Brain microvascular endothelial cell (primary cell): ENCODE measurements around the gene DAGLB.

Experiments
- DNase-seq: peaks from one replicate; pipeline ENCODE4 v3.0.0-alpha.2; 2020
- H3K27ac ChIP-seq: fragments of 250-450 bp; sonication (Bioruptor Pico); 2 replicates; pipeline ENCODE4 v1.5.1; 2020; ENCODE audit warnings: mild to moderate bottlenecking, moderate library complexity
- H3K27me3 ChIP-seq: fragments of 250-450 bp; sonication (Bioruptor Pico); replicated peaks from 2 replicates; pipeline ENCODE4 v1.5.1; 2020; ENCODE audit warnings: mild to moderate bottlenecking
- H3K36me3 ChIP-seq: fragments of 250-450 bp; sonication (Bioruptor Pico); replicated peaks from 2 replicates; pipeline ENCODE4 v1.5.1; 2020; ENCODE audit warnings: mild to moderate bottlenecking
- H3K4me3 ChIP-seq: 2 replicates; pipeline ENCODE4 v1.5.1; 2011; ENCODE audit warnings: low read depth, mild to moderate bottlenecking, control low read depth, low read length, moderate library complexity
- in situ Hi-C: cut with HindIII; loops from 2 replicates; pipeline ENCODE4 v1.10.0; 2017; ENCODE audit warnings: low sequenced_read_pairs, low pct_ligation_motif_present
- TF ChIP-seq, protein P1 (sequence below): IDR thresholded peaks from 2 replicates; pipeline ENCODE4 v1.5.1; 2011; ENCODE audit warnings: low read depth, mild to moderate bottlenecking, moderate library complexity, low read length, control low read depth, inconsistent platforms; ENCODE audit errors: missing control alignments

Gene DAGLB

DNA sequence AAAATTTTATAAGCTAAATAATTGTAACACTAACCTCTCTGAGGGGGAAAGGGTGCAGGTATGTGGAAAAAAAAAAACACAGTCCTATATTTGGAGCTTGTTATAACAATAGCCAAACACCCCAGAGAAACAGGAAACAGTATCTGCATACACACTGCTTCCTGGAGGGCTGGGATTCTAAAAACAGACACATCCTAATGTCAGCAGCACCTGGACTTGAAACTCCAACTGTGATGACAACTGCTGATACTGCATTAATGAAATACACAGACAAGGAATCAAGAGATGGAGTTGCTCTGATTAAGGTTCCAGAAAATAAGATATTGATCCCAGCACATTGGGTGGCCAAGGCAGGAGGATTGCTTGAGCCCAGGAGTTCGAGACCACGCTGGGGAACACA is 9.3 kb downstream of the DAGLB start:
- no peak overlapping the region for H3K4me3 ChIP-seq
- H3K36me3 ChIP-seq: peaks cover 18% of the 10 kb centered on the region
- H3K27me3 ChIP-seq: no peaks in the 10 kb centered on the region
- in situ Hi-C loops: no loop called here
- no peak overlapping the region for H3K27ac ChIP-seq
- DNase-seq: no peak
- TF ChIP-seq, protein P1, sequence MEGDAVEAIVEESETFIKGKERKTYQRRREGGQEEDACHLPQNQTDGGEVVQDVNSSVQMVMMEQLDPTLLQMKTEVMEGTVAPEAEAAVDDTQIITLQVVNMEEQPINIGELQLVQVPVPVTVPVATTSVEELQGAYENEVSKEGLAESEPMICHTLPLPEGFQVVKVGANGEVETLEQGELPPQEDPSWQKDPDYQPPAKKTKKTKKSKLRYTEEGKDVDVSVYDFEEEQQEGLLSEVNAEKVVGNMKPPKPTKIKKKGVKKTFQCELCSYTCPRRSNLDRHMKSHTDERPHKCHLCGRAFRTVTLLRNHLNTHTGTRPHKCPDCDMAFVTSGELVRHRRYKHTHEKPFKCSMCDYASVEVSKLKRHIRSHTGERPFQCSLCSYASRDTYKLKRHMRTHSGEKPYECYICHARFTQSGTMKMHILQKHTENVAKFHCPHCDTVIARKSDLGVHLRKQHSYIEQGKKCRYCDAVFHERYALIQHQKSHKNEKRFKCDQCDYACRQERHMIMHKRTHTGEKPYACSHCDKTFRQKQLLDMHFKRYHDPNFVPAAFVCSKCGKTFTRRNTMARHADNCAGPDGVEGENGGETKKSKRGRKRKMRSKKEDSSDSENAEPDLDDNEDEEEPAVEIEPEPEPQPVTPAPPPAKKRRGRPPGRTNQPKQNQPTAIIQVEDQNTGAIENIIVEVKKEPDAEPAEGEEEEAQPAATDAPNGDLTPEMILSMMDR: no peak

DNA sequence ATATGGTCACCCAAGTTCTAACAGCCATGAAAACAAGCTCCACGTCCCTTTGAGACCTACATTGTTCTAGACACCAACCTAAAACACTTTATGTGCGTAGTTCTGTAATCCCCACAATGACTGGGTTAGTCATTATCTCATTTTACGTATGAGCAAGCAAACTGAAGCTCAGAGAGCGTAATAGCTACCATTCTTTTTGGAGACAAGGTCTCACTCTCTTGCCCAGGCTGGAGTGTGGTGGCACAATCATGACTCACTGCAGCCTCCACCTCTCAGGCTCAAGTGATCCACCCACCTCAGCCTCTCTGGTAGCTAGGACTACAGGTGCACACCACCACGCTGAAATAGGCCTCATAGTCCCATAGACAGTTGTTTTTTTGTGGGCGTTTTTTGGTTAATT is 10.5 kb downstream of the DAGLB start:
- H3K27ac ChIP-seq: no peak overlapping the region
- in situ Hi-C loops: no loop called here
- no peak overlapping the region for H3K4me3 ChIP-seq
- H3K36me3 ChIP-seq: peaks cover 20% of the 10 kb centered on the region
- TF ChIP-seq, protein P1: no peak
- H3K27me3 ChIP-seq: no peaks in the 10 kb centered on the region
- DNase-seq: no peak

DNA sequence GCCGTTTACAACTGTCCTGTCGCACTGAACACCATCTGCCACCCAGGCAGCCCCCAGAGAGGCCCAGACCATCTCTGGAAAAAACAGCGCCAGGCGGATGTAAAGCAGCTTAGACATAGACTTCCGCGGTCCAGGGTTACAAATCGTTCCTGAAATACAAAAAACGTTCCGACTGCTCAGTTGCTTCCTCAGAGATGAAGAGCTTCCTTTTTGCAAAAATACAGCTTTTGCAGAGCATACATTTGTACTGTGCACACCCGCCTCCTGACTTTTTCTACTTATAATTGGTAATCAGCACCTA is 11.4 kb downstream of the DAGLB start:
- Histone ChIP-seq H3K27ac (no peak overlapping the region), H3K27me3 (no peaks in the 10 kb centered on the region), H3K36me3 (peaks cover 20% of the 10 kb centered on the region), H3K4me3 (no peak overlapping the region)
- TF ChIP-seq, protein P1: no peak
- no peak for DNase-seq
- in situ Hi-C loops: no loop called here

DNA sequence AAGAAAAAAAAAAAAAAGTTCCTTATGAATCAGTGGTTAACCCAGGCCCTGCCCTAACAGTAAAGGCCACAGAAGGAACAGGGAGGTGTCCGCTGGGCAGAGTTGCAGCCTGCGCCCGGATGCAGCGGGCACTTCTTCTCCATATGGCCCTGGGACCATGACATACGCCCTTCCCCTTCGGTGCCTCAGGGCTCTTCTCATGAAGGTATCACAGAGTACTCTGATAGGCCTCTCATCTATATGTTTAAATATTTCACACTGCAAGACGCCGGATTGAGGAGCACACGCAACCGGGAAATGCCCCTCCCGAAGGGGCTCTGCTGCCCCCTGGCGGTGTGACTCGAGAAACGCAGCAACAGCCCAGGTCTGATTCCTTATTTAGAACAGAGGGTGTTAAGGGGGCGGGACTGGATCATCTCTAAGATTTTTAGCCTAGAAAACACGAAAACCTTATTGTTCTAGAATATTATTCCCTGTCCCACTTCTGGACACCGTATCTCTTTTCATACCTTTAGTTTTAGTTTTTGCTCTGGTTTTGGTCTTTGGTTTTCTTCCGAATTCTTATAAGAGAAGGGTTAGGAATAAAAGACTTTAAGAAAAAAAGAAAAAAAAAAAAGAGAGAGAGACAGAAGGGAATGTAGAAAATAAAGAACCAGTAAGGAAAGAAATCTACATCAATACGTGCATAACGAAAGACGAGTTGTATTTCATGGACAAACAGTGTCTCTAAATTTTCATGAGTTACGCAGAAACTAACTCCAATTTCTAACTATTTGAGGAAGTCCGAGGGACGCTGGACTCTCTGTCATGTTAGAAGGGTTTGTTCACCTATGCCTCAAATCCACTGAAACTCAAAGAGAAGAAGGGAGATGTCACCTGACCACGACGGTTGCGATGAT is 12.0 kb downstream of the DAGLB start:
- TF ChIP-seq, protein P1: peak; percentile 96
- no peak overlapping the region for H3K27ac ChIP-seq
- H3K4me3 ChIP-seq: no peak overlapping the region

DNA sequence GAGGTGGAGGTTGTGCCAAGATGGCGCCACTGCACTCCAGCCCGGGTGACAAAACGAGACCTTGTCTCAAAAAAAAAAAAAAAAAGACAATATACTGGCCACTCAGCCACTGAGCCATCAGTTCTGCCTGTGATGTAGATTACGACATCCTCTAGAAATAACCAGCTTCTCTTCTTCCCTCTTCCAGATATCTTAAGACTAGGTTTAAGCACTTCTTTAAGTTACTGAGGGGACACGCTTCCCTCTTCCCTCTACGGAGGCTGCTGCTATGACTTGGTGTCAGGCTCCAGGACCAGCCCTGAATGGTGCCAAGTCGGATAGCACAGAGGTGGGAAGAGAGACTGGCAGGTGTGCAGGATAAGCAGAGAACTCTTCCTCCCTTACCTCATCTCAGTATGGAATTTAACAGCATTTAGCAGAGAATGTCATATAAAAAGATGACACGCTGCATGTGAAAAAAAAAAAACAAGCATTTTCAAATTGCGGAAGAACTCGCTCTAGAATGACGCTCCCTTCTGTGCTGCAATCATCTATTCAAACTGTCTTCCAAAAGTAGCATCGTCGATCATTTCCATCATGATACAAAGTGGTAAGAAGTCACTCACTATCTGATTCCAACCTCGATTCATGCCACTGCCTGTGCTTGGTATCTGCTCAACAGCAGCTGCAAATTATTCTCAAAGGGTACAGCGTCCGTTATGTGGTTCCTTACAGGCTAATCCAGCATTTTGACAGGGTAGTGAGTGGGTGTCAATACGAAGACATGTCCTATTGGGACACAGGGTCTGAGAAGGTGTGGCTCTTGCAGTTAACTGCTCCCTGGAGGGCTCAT is 13.8 kb downstream of the DAGLB start:
- Histone ChIP-seq H3K36me3 (peaks cover 29% of the 10 kb centered on the region), H3K4me3 (no peak overlapping the region), H3K27me3 (no peaks in the 10 kb centered on the region), H3K27ac (no peak overlapping the region)
- TF ChIP-seq, protein P1: no peak
- in situ Hi-C loops: no loop called here
- no peak for DNase-seq

More for the DNA sequence above, 12.0 kb downstream of the DAGLB start:
- DNase-seq: peak; percentile 66
- in situ Hi-C loops: no loop called here
- Histone ChIP-seq H3K27me3 (no peaks in the 10 kb centered on the region), H3K36me3 (peaks cover 20% of the 10 kb centered on the region)
